ENCODE data around the gene PGM2. TPM values are rescaled to one million over a fixed set of nuclear protein-coding genes. Genes with fewer than 3 reads are reported as not detected.

Gene PGM2
- total RNA-seq, 1 experiment from 2014 or later, result 28.6 TPM

GRCh38 chr4:37905533-37906169, 79.2 kb downstream of the PGM2 start:
- intact Hi-C loops (cut with micrococcal nuclease), result no loop called here
- Histone ChIP-seq H3K4me2 (ENCODE audit: low read length) (no peak overlapping the region), H4K20me1 (ENCODE audit: low read length) (no peaks in the 10 kb centered on the region), H3K9me2 (replicated peaks; ENCODE audit: low read length) (no peaks in the 10 kb centered on the region), H3K27me3 (ENCODE audit: low read length) (no peaks in the 10 kb centered on the region), H3K4me1 (ENCODE audit: insufficient read depth, low read length) (no peaks in the 10 kb centered on the region), H3K9ac (ENCODE audit: low read length) (no peak overlapping the region), H3K36me3 (ENCODE audit: low read depth, low read length) (no peaks in the 10 kb centered on the region), H3K4me3 (ENCODE audit: low read length) (no peak overlapping the region), H3F3A (ENCODE audit: low read length, unreplicated experiment) (no peaks in the 10 kb centered on the region), H2AFZ (ENCODE audit: low read length) (no peak overlapping the region), H3K9me3 (ENCODE audit: low read length) (no peaks in the 10 kb centered on the region), H3K27ac (ENCODE audit: low read length) (no peak overlapping the region), H3K79me2 (ENCODE audit: low read length) (no peaks in the 10 kb centered on the region)
- POLR2A ChIA-PET (ENCODE audit: unreplicated experiment), result no interaction called here
- no TSS peak for BruUV-seq (replicated peaks)
- TF ChIP-seq CTCF (conservative IDR thresholded peaks at IDR 0.05; ENCODE audit: low read depth, low read length), result no peak
- TF ChIP-seq EZH2phosphoT487 (IDR thresholded peaks at IDR 0.05; ENCODE audit: borderline replicate concordance, low read length), result no peak
- no peak for TF ChIP-seq EZH2 (IDR thresholded peaks at IDR 0.05; ENCODE audit: low read length, unreplicated experiment)
- ATAC-seq, result no peak
- no peak for DNase-seq
- CTCF ChIA-PET, result no interaction called here

GRCh38 chr4:37908488-37909331, 82.2 kb downstream of the PGM2 start:
- Histone ChIP-seq H3F3A (ENCODE audit: low read length, unreplicated experiment) (no peaks in the 10 kb centered on the region), H3K9me3 (ENCODE audit: low read length) (no peaks in the 10 kb centered on the region), H3K27me3 (ENCODE audit: low read length) (no peaks in the 10 kb centered on the region), H2AFZ (ENCODE audit: low read length) (0 out of 2 replicates have a peak overlapping the region, but pooled peaks have one; percentile 21), H3K27ac (ENCODE audit: low read length) (no peak overlapping the region), H4K20me1 (ENCODE audit: low read length) (no peaks in the 10 kb centered on the region), H3K9ac (ENCODE audit: low read length) (no peak overlapping the region), H3K36me3 (ENCODE audit: low read depth, low read length) (no peaks in the 10 kb centered on the region), H3K9me2 (replicated peaks; ENCODE audit: low read length) (no peaks in the 10 kb centered on the region), H3K4me3 (ENCODE audit: low read length) (no peak overlapping the region), H3K4me2 (ENCODE audit: low read length) (peak overlapping the region; percentile 8; the same call in 1 of the 2 replicates), H3K4me1 (ENCODE audit: insufficient read depth, low read length) (no peaks in the 10 kb centered on the region), H3K79me2 (ENCODE audit: low read length) (no peaks in the 10 kb centered on the region)
- ATAC-seq, result no peak; the same call in 1 of the 2 replicates
- ChIA-PET POLR2A (ENCODE audit: unreplicated experiment) (no interaction called here), CTCF (no interaction called here)
- intact Hi-C loops (cut with micrococcal nuclease), result no loop called here
- peak; percentile 25 for DNase-seq
- TF ChIP-seq EZH2 (IDR thresholded peaks at IDR 0.05; ENCODE audit: low read length, unreplicated experiment) (no peak), EZH2phosphoT487 (IDR thresholded peaks at IDR 0.05; ENCODE audit: borderline replicate concordance, low read length) (no peak), CTCF (conservative IDR thresholded peaks at IDR 0.05; ENCODE audit: low read depth, low read length) (no peak)
- no TSS peak for BruUV-seq (replicated peaks)
